IMR-90 (cell line): Measurements from ENCODE around the gene FAM210B. TPM values are rescaled to one million over a fixed set of nuclear protein-coding genes. Genes with fewer than 3 reads are reported as not detected.

ENCODE experiments used
- ATAC-seq: fragments of 200-7000 bp; cut with Tn5 transposase; 2 replicates; pipeline ENCODE4 v1.9.1; 2020; ENCODE audit warnings: low read depth, mild to moderate bottlenecking, moderate library complexity
- BruUV-seq: library from RNA; stranded (reverse); fragments of 400-500 nt; replicated peaks from 2 replicates; lab custom pipeline; 2021; lab: Mats Ljungman, UMichigan
- CTCF ChIA-PET: fragments of 300-600 bp; formaldehyde crosslinking; extraction: SDS; loops from one replicate; lab custom pipeline; 2021; ENCODE audit warnings: antibody characterized with exemption; lab: Yijun Ruan, JAX
- POLR2A ChIA-PET: fragments of 300-600 bp; sonication (Branson Sonifier 250); formaldehyde crosslinking; loops from one replicate; lab custom pipeline; 2022; ENCODE audit warnings: antibody characterized with exemption; ENCODE audit not compliant: unreplicated experiment; lab: Charles Lee
- DNase-seq: peaks from one replicate; pipeline ENCODE4 v3.0.0; 2013
- H2AFZ ChIP-seq: replicated peaks from 2 replicates; pipeline ENCODE3; 2013; ENCODE audit warnings: low read length, mild to moderate bottlenecking; ENCODE audit not compliant: poor library complexity
- H2AK5ac ChIP-seq: 2 replicates; pipeline ENCODE4 v1.6.1; 2013; ENCODE audit warnings: low read depth, low read length, inconsistent platforms
- H2AK9ac ChIP-seq: replicated peaks from 2 replicates; pipeline ENCODE3; 2013; ENCODE audit warnings: mild to moderate bottlenecking, low read depth, low read length, moderate library complexity; ENCODE audit not compliant: poor library complexity
- H2BK120ac ChIP-seq: 2 replicates; pipeline ENCODE4 v1.6.1; 2013; ENCODE audit warnings: low read depth, low read length, inconsistent platforms
- H2BK15ac ChIP-seq: 3 replicates; pipeline ENCODE4 v1.6.1; 2013; ENCODE audit warnings: low read depth, low read length, inconsistent platforms
- H2BK20ac ChIP-seq: 2 replicates; pipeline ENCODE4 v1.6.1; 2013; ENCODE audit warnings: low read depth, mild to moderate bottlenecking, inconsistent platforms, low read length, moderate library complexity
- H2BK5ac ChIP-seq: 2 replicates; pipeline ENCODE4 v1.6.1; 2013; ENCODE audit warnings: mild to moderate bottlenecking, low read depth, low read length, inconsistent platforms; ENCODE audit not compliant: poor library complexity, severe bottlenecking
- H3K14ac ChIP-seq: replicated peaks from 2 replicates; pipeline ENCODE4 v1.6.1; 2013; ENCODE audit warnings: low read depth, low read length, inconsistent platforms
- H3K18ac ChIP-seq: 2 replicates; pipeline ENCODE4 v1.6.1; 2013; ENCODE audit warnings: low read depth, low read length, control low read depth
- H3K23ac ChIP-seq: 2 replicates; pipeline ENCODE4 v1.6.1; 2013; ENCODE audit warnings: low read depth, low read length, inconsistent platforms
- H3K27ac ChIP-seq: 2 replicates; pipeline ENCODE4 v1.5.1; 2013; ENCODE audit warnings: mild to moderate bottlenecking, control low read depth, low read length; ENCODE audit not compliant: insufficient read depth
- H3K27me3 ChIP-seq: 2 replicates; pipeline ENCODE4 v1.6.1; 2013; ENCODE audit warnings: low read length; ENCODE audit not compliant: control insufficient read depth, insufficient read depth
- H3K36me3 ChIP-seq: 2 replicates; pipeline ENCODE4 v1.6.1; 2013; ENCODE audit warnings: low read length, mixed read lengths; ENCODE audit not compliant: control insufficient read depth, insufficient read depth
- H3K4ac ChIP-seq: 2 replicates; pipeline ENCODE4 v1.6.1; 2013; ENCODE audit warnings: low read depth, low read length, inconsistent platforms
- H3K4me1 ChIP-seq: 2 replicates; pipeline ENCODE4 v1.6.1; 2013; ENCODE audit warnings: low read length, mixed read lengths; ENCODE audit not compliant: control insufficient read depth, insufficient read depth
- H3K4me2 ChIP-seq: 2 replicates; pipeline ENCODE4 v1.6.1; 2013; ENCODE audit warnings: low read depth, mild to moderate bottlenecking, control low read depth, low read length, moderate library complexity
- H3K4me3 ChIP-seq: 2 replicates; pipeline ENCODE4 v1.5.1; 2013; ENCODE audit warnings: low read depth, mild to moderate bottlenecking, control low read depth, low read length, moderate library complexity; ENCODE audit not compliant: insufficient read depth
- H3K56ac ChIP-seq: 2 replicates; pipeline ENCODE4 v1.6.1; 2013; ENCODE audit warnings: low read length, inconsistent platforms; ENCODE audit not compliant: insufficient read depth; ENCODE audit errors: extremely low read depth
- H3K79me1 ChIP-seq, 2 experiments: 2 replicates each; pipeline ENCODE4 v1.6.1; 2013; ENCODE audit warnings: low read length in 2 of 2, inconsistent platforms in 1 of 2, low read depth in 1 of 2
- H3K9ac ChIP-seq: 2 replicates; pipeline ENCODE4 v1.6.1; 2013; ENCODE audit warnings: low read depth, low read length, control low read depth
- H3K9me1 ChIP-seq: 2 replicates; pipeline ENCODE4 v1.6.1; 2013; ENCODE audit warnings: low read length, inconsistent platforms; ENCODE audit not compliant: insufficient read depth
- H3K9me3 ChIP-seq: 2 replicates; pipeline ENCODE4 v1.6.1; 2013; ENCODE audit warnings: low read length; ENCODE audit not compliant: control insufficient read depth, insufficient read depth
- H4K20me1 ChIP-seq: 2 replicates; pipeline ENCODE4 v1.6.1; 2013; ENCODE audit warnings: low read length, inconsistent platforms; ENCODE audit not compliant: insufficient read depth
- H4K5ac ChIP-seq: 2 replicates; pipeline ENCODE4 v1.6.1; 2013; ENCODE audit warnings: mild to moderate bottlenecking, low read depth, low read length, control low read depth
- H4K8ac ChIP-seq, 2 experiments: 2 replicates each; pipeline ENCODE4 v1.6.1; 2013; ENCODE audit warnings: low read depth in 2 of 2, low read length in 2 of 2, control low read depth in 1 of 2, inconsistent platforms in 1 of 2
- H4K91ac ChIP-seq: 2 replicates; pipeline ENCODE4 v1.6.1; 2013; ENCODE audit warnings: low read depth, low read length, inconsistent platforms; ENCODE audit not compliant: insufficient read depth
- CHD1 ChIP-seq: IDR thresholded peaks from 2 replicates; pipeline ENCODE4 v1.6.1; 2012; ENCODE audit warnings: low read depth, low read length, improper control_type of control experiment
- CTCF ChIP-seq: conservative IDR thresholded peaks from 2 replicates; pipeline ENCODE4 v1.5.1; 2012; ENCODE audit warnings: mild to moderate bottlenecking, low read depth, low read length, improper control_type of control experiment
- POLR2A ChIP-seq: IDR thresholded peaks from 2 replicates; pipeline ENCODE4 v1.6.1; 2012; ENCODE audit warnings: mild to moderate bottlenecking, low read depth, low read length
- RAD21 ChIP-seq: IDR thresholded peaks from 2 replicates; pipeline ENCODE4 v1.6.1; 2012; ENCODE audit warnings: low read length, improper control_type of control experiment
- RCOR1 ChIP-seq: IDR thresholded peaks from 2 replicates; pipeline ENCODE4 v1.6.1; 2012; ENCODE audit warnings: mild to moderate bottlenecking, low read length, improper control_type of control experiment; ENCODE audit not compliant: insufficient replicate concordance
- SMC3 ChIP-seq: fragments of 150-350 bp; IDR thresholded peaks from 2 replicates; pipeline ENCODE4 v1.6.1; 2016; ENCODE audit warnings: low read depth, mild to moderate bottlenecking, antibody characterized with exemption, low read length, moderate library complexity
- USF2 ChIP-seq: fragments of 150-350 bp; IDR thresholded peaks from 2 replicates; pipeline ENCODE4 v1.6.1; 2017; ENCODE audit warnings: mild to moderate bottlenecking, antibody characterized with exemption, low read length, low read depth
- WGBS, 2 experiments: methylation state at CpG; one replicate each; pipeline versions ENCODE4 v1.1.5 to v1.1.7; 2013; ENCODE audit warnings: missing lambda C conversion rate in 2 of 2; ENCODE audit not compliant: insufficient read length in 1 of 2; ENCODE audit errors: extremely low coverage in 2 of 2; 5-methylcytosine and 5-hydroxymethylcytosine counted together
- dilution Hi-C: fragments of 300-500 bp; cut with HindIII; formaldehyde crosslinking; loops from one replicate; pipeline ENCODE4 v1.14.3; 2018; ENCODE audit warnings: low sequenced_read_pairs; ENCODE audit not compliant: unreplicated experiment
- in situ Hi-C: fragments of 300-500 bp; cut with MboI; formaldehyde crosslinking; loops from 3 replicates; pipeline ENCODE4 v1.14.3; 2019; ENCODE audit warnings: low sequenced_read_pairs, inconsistent platforms, mixed read lengths
- intact Hi-C: fragments of 100-400 bp; cut with micrococcal nuclease; formaldehyde crosslinking; loops from 2 replicates; pipeline ENCODE4 v1.10.0; 2022
- polyA plus RNA-seq, 3 experiments: library from polyadenylated mRNA; depleted of rRNA; stranded (reverse); fragments of >200 nt; gene quantifications; 2 replicates each; pipeline ENCODE4 v1.2.3, GENCODE V29; 2012; ENCODE audit warnings: low replicate concordance in 1 of 3
- total RNA-seq: library from RNA; depleted of rRNA; stranded (reverse); fragments of >200 nt; gene quantifications from 2 replicates; pipeline ENCODE4 v1.2.3, GENCODE V29; 2012

The FAM210B gene
- total and polyA plus RNA-seq, 2 of the 4 experiments (the other 2 are of a cell fraction) = 29.5 to 45.0 TPM

- in situ Hi-C loops = loop anchor here (25.0 kb wide), 1 partner anchor 424 kb away; no protein-coding TSS in a partner anchor
- H3K56ac ChIP-seq = no peak overlapping the region
- H3K4me3 ChIP-seq = no peak overlapping the region
- H3K9me1 ChIP-seq = peaks cover 13% of the 10 kb centered on the region
- H2AK5ac ChIP-seq = no peak overlapping the region
- no peak overlapping the region for H3K18ac ChIP-seq
- peaks cover 8% of the 10 kb centered on the region for H3K4me1 ChIP-seq
- H3K9ac ChIP-seq = no peak overlapping the region
- no peak overlapping the region for H2BK20ac ChIP-seq
- H2BK5ac ChIP-seq = no peak overlapping the region
- H2BK120ac ChIP-seq = no peak overlapping the region
- no peak overlapping the region for H2AFZ ChIP-seq
- H3K4me2 ChIP-seq = no peak overlapping the region
- H4K20me1 ChIP-seq = peaks cover 4% of the 10 kb centered on the region; the same call in 1 of the 2 replicates
- peaks cover 36 to 43% of the 10 kb centered on the region in 2 experiments for H3K79me1 ChIP-seq
- H3K14ac ChIP-seq = no peak overlapping the region
- H3K27me3 ChIP-seq = no peaks in the 10 kb centered on the region
- H3K36me3 ChIP-seq = peaks cover 16% of the 10 kb centered on the region
- H4K91ac ChIP-seq = no peak overlapping the region
- no peaks in the 10 kb centered on the region for H3K9me3 ChIP-seq
- no peak overlapping the region for H4K8ac ChIP-seq
- no peak overlapping the region for H4K5ac ChIP-seq
- intact Hi-C loops = no loop called here
- BruUV-seq = no TSS peak
- no CpG with 5 or more reads among the region's 8 CpGs for WGBS, 2 experiments
- TF ChIP-seq SMC3 (no peak), USF2 (peak; percentile 44), RCOR1 (no peak), POLR2A (no peak), CHD1 (no peak), CTCF (no peak), RAD21 (no peak)
- no peak overlapping the region for H2AK9ac ChIP-seq
- POLR2A ChIA-PET = no interaction called here
- DNase-seq = peak; percentile 16
- no peak for ATAC-seq
- no peak overlapping the region for H3K23ac ChIP-seq
- no peak overlapping the region for H2BK15ac ChIP-seq
- H3K4ac ChIP-seq = no peak overlapping the region
- H3K27ac ChIP-seq = no peak overlapping the region
- CTCF ChIA-PET = interaction anchor here (0.9 kb wide), 1 partner anchor 10 kb away, joined by 3 read pairs; no protein-coding TSS in a partner anchor
- dilution Hi-C loops = no loop called here
These were observed 4.1 kb downstream of the FAM210B start for GRCh38 chr20:56362833-56363413.
